Ovary (tissue), 9 donors: Measurements from ENCODE around the gene PSD. TPM values are rescaled to one million over a fixed set of nuclear protein-coding genes. Genes with fewer than 3 reads are reported as not detected.
A peak's percentile ranks its signal among the peaks of the same experiment; 100 is the strongest.

ENCODE experiments used
- DNase-seq, 5 donors: peaks; one replicate each; pipeline ENCODE4 v3.0.0-alpha.2; 2019 to 2020
- H3K27ac ChIP-seq, 2 donors: fragments of 200-600 bp; one replicate each; pipeline versions ENCODE4 v1.5.1 to v1.8.0; 2019 to 2022
- H3K27me3 ChIP-seq: fragments of 200-600 bp; one replicate; pipeline ENCODE4 v1.8.0; 2022
- H3K36me3 ChIP-seq: fragments of 200-600 bp; sonication (generic); one replicate; pipeline ENCODE4 v1.5.1; 2019
- H3K4me1 ChIP-seq: one replicate; pipeline ENCODE4 v1.8.1; 2013; ENCODE audit warnings: mild to moderate bottlenecking, moderate library complexity; ENCODE audit not compliant: insufficient read depth
- H3K4me3 ChIP-seq: fragments of 200-600 bp; sonication (generic); one replicate; pipeline ENCODE4 v1.5.1; 2017
- H3K9me3 ChIP-seq, 2 donors: fragments of 200-600 bp in 1 of 2; sonication (generic) in 1 of 2; one replicate each; pipeline versions ENCODE4 v1.5.1 to v1.8.1; 2013 to 2019; ENCODE audit warnings: mild to moderate bottlenecking in 1 of 2, moderate library complexity in 1 of 2
- EP300 ChIP-seq: sonication (generic); formaldehyde crosslinking; IDR thresholded peaks from one replicate; pipeline ENCODE4 v1.6.1; 2017; ENCODE audit warnings: antibody characterized with exemption
- POLR2A ChIP-seq: fragments of 450-650 bp; IDR thresholded peaks from one replicate; pipeline ENCODE4 v1.6.1; 2017; ENCODE audit warnings: antibody characterized with exemption, mild to moderate bottlenecking, moderate library complexity
- WGBS, 3 donors: extraction: QIAGEN DNeasy Blood & Tissue Kit in 1 of 3; methylation state at CpG; one replicate each; pipeline versions ENCODE4 v1.1.5 to v1.1.7; 2013 to 2017; 5-methylcytosine and 5-hydroxymethylcytosine counted together
- intact Hi-C, 4 donors: fragments of 100-400 bp; cut with DNase I; formaldehyde crosslinking; loops; one replicate each; pipeline versions ENCODE4 v1.11.0 to v1.15.1; 2022 to 2023
- polyA plus RNA-seq, 2 donors: library from polyadenylated mRNA; stranded (reverse); fragments of 200-250 nt in 1 of 2; fragments of 350-450 nt in 1 of 2; fragmentation: Illumina TruSeq in 1 of 2; extraction: RNeasy Lipid Tissue Mini Kit (QIAGEN cat#74804) in 1 of 2; gene quantifications; one replicate each; pipeline ENCODE4 v1.2.3, GENCODE V29; 2013 to 2014
- total RNA-seq, 7 donors: library from RNA; depleted of rRNA in 2 of 7; stranded (reverse); fragments of >200 nt in 2 of 7; fragmentation: NEBNext Ultra II Directional in 3 of 7; extraction: Animal tissue kit (Norgen Biotek cat#: 25700) in 3 of 7; gene quantifications; one replicate each; pipeline versions ENCODE4 v1.1.0 to v1.2.4, GENCODE V29; 2016 to 2023
- TF ChIP-seq, protein P1 (sequence below), 3 donors: fragments of 450-650 bp in 2 of 3; fragments of 200-600 bp in 1 of 3; IDR thresholded peaks; one replicate each; pipeline versions ENCODE4 v1.5.1 to v1.8.0; 2016 to 2022; ENCODE audit warnings: antibody characterized with exemption in 3 of 3, mild to moderate bottlenecking in 1 of 3
- donor health status: DM: no; HTN: no; CAD: no; lungs with moderate emphysema.
- donor health status: DM: no; HTN: no; CAD: no.
- donor health status: Bipolar disorder and iron deficiency.
- donor health status: DM: yes; HTN: yes; CAD: no.
- donor health status: DM: no; HTN: no; CAD: no.
- donor health status: DM: yes; HTN: yes; CAD: no.

Gene PSD
- total and polyA plus RNA-seq, 9 donors = 4.4 to 34.7 (median 23.2) TPM

DNA sequence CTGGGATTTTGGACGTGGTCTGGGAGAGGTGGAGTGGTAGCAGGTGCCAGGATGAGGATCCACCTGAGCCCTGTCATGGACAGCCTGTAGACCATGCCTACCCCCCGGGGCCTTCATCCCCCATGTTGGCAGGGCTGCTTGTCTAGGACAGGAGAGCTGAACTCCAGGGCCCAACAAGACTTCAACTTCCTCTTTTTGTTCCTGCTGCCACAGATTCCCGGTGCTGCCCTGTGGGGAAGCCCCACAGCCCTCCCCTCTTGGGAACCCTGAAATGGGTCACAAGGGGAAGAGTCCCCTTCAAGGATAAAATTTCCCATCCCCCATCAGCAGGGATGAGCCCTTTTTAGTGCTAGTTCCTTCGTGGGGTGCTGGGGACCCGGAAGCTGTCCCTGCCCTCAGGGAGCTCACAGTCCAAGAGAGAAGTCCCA is 15.0 kb upstream of the PSD start:
- TF ChIP-seq, protein P1, sequence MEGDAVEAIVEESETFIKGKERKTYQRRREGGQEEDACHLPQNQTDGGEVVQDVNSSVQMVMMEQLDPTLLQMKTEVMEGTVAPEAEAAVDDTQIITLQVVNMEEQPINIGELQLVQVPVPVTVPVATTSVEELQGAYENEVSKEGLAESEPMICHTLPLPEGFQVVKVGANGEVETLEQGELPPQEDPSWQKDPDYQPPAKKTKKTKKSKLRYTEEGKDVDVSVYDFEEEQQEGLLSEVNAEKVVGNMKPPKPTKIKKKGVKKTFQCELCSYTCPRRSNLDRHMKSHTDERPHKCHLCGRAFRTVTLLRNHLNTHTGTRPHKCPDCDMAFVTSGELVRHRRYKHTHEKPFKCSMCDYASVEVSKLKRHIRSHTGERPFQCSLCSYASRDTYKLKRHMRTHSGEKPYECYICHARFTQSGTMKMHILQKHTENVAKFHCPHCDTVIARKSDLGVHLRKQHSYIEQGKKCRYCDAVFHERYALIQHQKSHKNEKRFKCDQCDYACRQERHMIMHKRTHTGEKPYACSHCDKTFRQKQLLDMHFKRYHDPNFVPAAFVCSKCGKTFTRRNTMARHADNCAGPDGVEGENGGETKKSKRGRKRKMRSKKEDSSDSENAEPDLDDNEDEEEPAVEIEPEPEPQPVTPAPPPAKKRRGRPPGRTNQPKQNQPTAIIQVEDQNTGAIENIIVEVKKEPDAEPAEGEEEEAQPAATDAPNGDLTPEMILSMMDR (IDR thresholded peaks at IDR 0.05) = no peak
- TF ChIP-seq EP300 (no peak), POLR2A (no peak)
- no peaks in the 10 kb centered on the region for H3K36me3 ChIP-seq
- no peak overlapping the region for H3K27ac ChIP-seq
- 60 to 68% (median 65%) methylated on average over 5 of the region's 5 CpGs for WGBS, 3 donors
- H3K9me3 ChIP-seq = no peaks in the 10 kb centered on the region
- peaks cover 10% of the 10 kb centered on the region for H3K4me1 ChIP-seq
- intact Hi-C loops = no loop called here
- no peaks in the 10 kb centered on the region for H3K27me3 ChIP-seq
- H3K4me3 ChIP-seq = no peak overlapping the region
- no peak for DNase-seq

DNA sequence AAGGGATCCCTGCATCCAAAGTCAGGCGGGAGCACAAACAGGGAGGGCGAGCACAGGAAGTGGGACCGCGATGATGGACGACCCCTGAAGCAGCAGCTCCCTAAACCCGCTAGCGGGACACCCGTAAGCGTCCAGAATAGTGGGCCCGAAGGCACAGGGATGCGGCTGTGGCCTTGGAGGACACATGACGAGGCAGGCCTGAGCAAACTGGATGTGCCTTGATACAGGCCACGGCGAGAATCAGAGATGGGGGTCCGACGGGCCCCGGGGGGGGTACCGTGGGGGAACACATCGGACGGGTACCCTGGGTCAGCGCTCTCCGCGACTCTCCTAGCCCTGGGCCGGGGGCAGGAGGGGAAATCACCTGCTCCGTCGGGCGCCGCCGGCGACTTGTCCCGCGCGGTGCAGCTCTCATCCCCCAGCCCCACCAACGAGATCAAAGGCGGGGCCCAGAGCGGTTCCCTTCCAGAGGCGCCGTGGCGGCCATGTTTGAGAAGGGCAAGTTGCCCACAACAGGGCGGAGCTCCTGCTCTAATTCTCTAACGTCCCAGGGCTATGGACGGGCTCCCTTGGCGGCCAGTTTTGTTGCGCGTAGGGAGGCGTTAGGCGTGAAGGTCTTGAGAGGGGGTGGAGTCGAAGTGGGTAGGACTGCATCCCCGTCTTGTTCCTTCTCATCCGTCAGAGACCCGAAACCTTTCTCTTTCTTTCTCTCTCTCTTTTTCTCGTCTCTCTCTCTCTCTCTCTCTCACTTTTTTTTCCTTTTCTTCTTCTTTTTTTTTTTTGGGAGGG is 13.8 kb upstream of the PSD start, which contains the start of gene CUEDC2:
CUEDC2 (minus strand) TSS at position 413 of the 789 bp plus-strand sequence. CDS start 7,386 bp downstream, outside the sequence.
- WGBS, 3 donors = 0% methylated on average over 37 to 52 of the region's 52 CpGs
- Histone ChIP-seq H3K27ac (peak within 1 kb of the TSS; percentile 26 to 42), H3K4me1 (peaks cover 10% of the 10 kb centered on the region), H3K4me3 (peak within 1 kb of the TSS; percentile 97), H3K27me3 (no peaks in the 10 kb centered on the region), H3K9me3 (no peaks in the 10 kb centered on the region), H3K36me3 (no peaks in the 10 kb centered on the region)
- peak; percentile 96 to 99 (median 97) for DNase-seq
- intact Hi-C loops = no loop called here
- TF ChIP-seq, protein P1 (IDR thresholded peaks at IDR 0.05) = no peak
- TF ChIP-seq EP300 = no peak
- TF ChIP-seq POLR2A = no peak

- 6 to 10% (median 7%) methylated on average over 4 of the region's 4 CpGs for WGBS, 3 donors
- Histone ChIP-seq H3K27me3 (no peaks in the 10 kb centered on the region), H3K4me1 (peaks cover 10% of the 10 kb centered on the region), H3K9me3 (no peaks in the 10 kb centered on the region), H3K4me3 (peak overlapping the region; percentile 97), H3K36me3 (no peaks in the 10 kb centered on the region), H3K27ac (peak overlapping the region; percentile 26 to 42)
- DNase-seq = no peak
- no peak for TF ChIP-seq EP300
- no peak for TF ChIP-seq POLR2A
- TF ChIP-seq, protein P1 (IDR thresholded peaks at IDR 0.05) = no peak
- intact Hi-C loops = no loop called here
Observed at GRCh38 chr10:102431452-102432124, 13.0 kb upstream of the PSD start.

GRCh38 chr10:102429468-102429867 is 10.9 kb upstream of the PSD start:
- DNase-seq = no peak
- Histone ChIP-seq H3K4me3 (no peak overlapping the region), H3K27me3 (no peaks in the 10 kb centered on the region), H3K4me1 (peaks cover 2% of the 10 kb centered on the region), H3K36me3 (no peaks in the 10 kb centered on the region), H3K9me3 (no peaks in the 10 kb centered on the region), H3K27ac (no peak overlapping the region)
- TF ChIP-seq, protein P1 (IDR thresholded peaks at IDR 0.05) = no peak
- TF ChIP-seq POLR2A (no peak), EP300 (no peak)
- intact Hi-C loops = no loop called here
- WGBS, 3 donors = 79 to 88% (median 85%) methylated on average over 8 of the region's 8 CpGs
